ENCODE measurements around the gene KCNJ6. TPM values are rescaled to one million over a fixed set of nuclear protein-coding genes. Genes with fewer than 3 reads are reported as not detected.

The KCNJ6 gene
- total RNA-seq, 1 experiment from 2014 or later, result not detected

GRCh38 chr21:37861561-37861960 lies 54.7 kb downstream of the KCNJ6 start (continued):
- TF ChIP-seq SRF (IDR thresholded peaks at IDR 0.05; ENCODE audit: low read depth), result no peak
- no peak for TF ChIP-seq YY1 (IDR thresholded peaks at IDR 0.05; ENCODE audit: extremely low read depth, insufficient replicate concordance, low read depth, low read length)
- no peak for TF ChIP-seq JUND (IDR thresholded peaks at IDR 0.05)

- Histone ChIP-seq H3K4me2 (ENCODE audit: low read length) (no peak overlapping the region), H3K9me2 (ENCODE audit: insufficient read depth) (no peaks in the 10 kb centered on the region), H2AFZ (ENCODE audit: low read depth, low read length, poor library complexity, severe bottlenecking) (no peak overlapping the region), H3K27me3 (ENCODE audit: insufficient read depth, low read length) (no peaks in the 10 kb centered on the region), H3K79me2 (ENCODE audit: insufficient read depth, low read length) (no peaks in the 10 kb centered on the region), H3K4me1 (ENCODE audit: control insufficient read depth in 1 of 2, insufficient read depth in 2 of 2, low read length in 2 of 2) (no peaks in the 10 kb centered on the region), H3K4me3 (replicated peaks in 1 of 2; ENCODE audit: low read depth in 1 of 2, low read length in 2 of 2) (no peak overlapping the region), H3K9ac (ENCODE audit: low read length) (no peak overlapping the region), H3K27ac (ENCODE audit: low read depth, low read length) (no peak overlapping the region), H3K9me3 (ENCODE audit: control insufficient read depth in 1 of 2, insufficient read depth in 1 of 2, low read depth in 1 of 2, low read length in 2 of 2) (peaks cover 0 to 6% of the 10 kb centered on the region in 2 experiments; a peak in 1 of 4 replicates), H4K20me1 (ENCODE audit: insufficient read depth) (no peaks in the 10 kb centered on the region), H3K36me3 (ENCODE audit: control insufficient read depth in 1 of 2, insufficient read depth in 2 of 2, low read length in 2 of 2) (no peaks in the 10 kb centered on the region)
- DNase-seq (ENCODE audit: low read depth, low spot score) (no peak), ATAC-seq (no peak)
- intact Hi-C loops (cut with micrococcal nuclease), result no loop called here
- BruUV-seq (replicated peaks), result no TSS peak
- POLR2A ChIA-PET, result no interaction called here
- CTCF ChIA-PET, result no interaction called here
- TF ChIP-seq FOSL1 (IDR thresholded peaks at IDR 0.05; ENCODE audit: low read depth) (no peak), MAX (IDR thresholded peaks at IDR 0.05) (no peak)
- RAD21 ChIA-PET (ENCODE audit: low non-redundant PET in 1 of 2, low total read pairs in 2 of 2, uncharacterized antibody in 2 of 2, unreplicated experiment in 2 of 2), result no interaction called here
These were observed 55.8 kb downstream of the KCNJ6 start for GRCh38 chr21:37860416-37860815.

GRCh38 chr21:37855647-37856625 lies 60.3 kb downstream of the KCNJ6 start:
- no peak overlapping the region for H2AFZ ChIP-seq (ENCODE audit: low read depth, low read length, poor library complexity, severe bottlenecking)

More at GRCh38 chr21:37855647-37856625, 60.3 kb downstream of the KCNJ6 start:
- Histone ChIP-seq H3K27ac (ENCODE audit: low read depth, low read length) (no peak overlapping the region), H3K27me3 (ENCODE audit: insufficient read depth, low read length) (no peaks in the 10 kb centered on the region), H3K9me3 (ENCODE audit: control insufficient read depth in 1 of 2, insufficient read depth in 1 of 2, low read depth in 1 of 2, low read length in 2 of 2) (peaks cover 0 to 10% of the 10 kb centered on the region in 2 experiments; a peak in 1 of 4 replicates), H3K9ac (ENCODE audit: low read length) (no peak overlapping the region), H3K4me3 (replicated peaks in 1 of 2; ENCODE audit: low read depth in 1 of 2, low read length in 2 of 2) (no peak overlapping the region), H3K4me1 (ENCODE audit: control insufficient read depth in 1 of 2, insufficient read depth in 2 of 2, low read length in 2 of 2) (no peaks in the 10 kb centered on the region), H3K9me2 (ENCODE audit: insufficient read depth) (no peaks in the 10 kb centered on the region), H3K4me2 (ENCODE audit: low read length) (no peak overlapping the region), H3K36me3 (ENCODE audit: control insufficient read depth in 1 of 2, insufficient read depth in 2 of 2, low read length in 2 of 2) (no peaks in the 10 kb centered on the region), H4K20me1 (ENCODE audit: insufficient read depth) (no peaks in the 10 kb centered on the region), H3K79me2 (ENCODE audit: insufficient read depth, low read length) (no peaks in the 10 kb centered on the region)
- intact Hi-C loops (cut with micrococcal nuclease), result no loop called here
- ATAC-seq (no peak), DNase-seq (ENCODE audit: low read depth, low spot score) (no peak)
- ChIA-PET CTCF (no interaction called here), POLR2A (no interaction called here), RAD21 (ENCODE audit: low non-redundant PET in 1 of 2, low total read pairs in 2 of 2, uncharacterized antibody in 2 of 2, unreplicated experiment in 2 of 2) (no interaction called here)
- TF ChIP-seq REST (IDR thresholded peaks at IDR 0.05; ENCODE audit: low read depth) (no peak), POLR2A (IDR thresholded peaks at IDR 0.05; ENCODE audit: borderline replicate concordance, extremely low read depth, insufficient read depth, insufficient read length) (no peak), SRF (IDR thresholded peaks at IDR 0.05; ENCODE audit: low read depth) (no peak), SIN3A (IDR thresholded peaks at IDR 0.05; ENCODE audit: low read depth) (no peak)
- no TSS peak for BruUV-seq (replicated peaks)

All from HCT116 (cell line).